Measurements from ENCODE around the gene RPL27A.

DNA sequence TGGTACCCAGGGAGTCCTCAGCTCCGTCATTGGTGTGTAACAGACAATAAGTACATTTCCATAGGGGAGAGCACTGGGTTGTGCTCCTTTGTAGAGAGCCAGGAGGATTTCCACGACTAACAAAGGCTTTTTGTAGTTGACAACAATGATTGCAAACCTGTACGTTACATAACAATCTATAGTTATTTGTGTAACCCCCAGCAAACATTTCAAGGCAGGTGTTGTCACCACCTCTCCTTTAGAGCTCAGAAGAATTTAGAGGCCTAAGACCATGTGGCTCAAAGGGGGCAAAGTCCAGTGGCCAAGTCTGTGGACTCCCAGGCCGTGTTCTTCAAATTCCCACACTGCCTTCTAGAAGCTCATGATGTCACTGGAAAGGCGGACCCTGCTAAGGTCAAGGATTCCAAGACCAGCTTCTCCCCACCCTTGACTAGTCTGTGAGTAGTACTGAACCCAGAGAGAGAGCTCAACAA, 15.8 kb downstream of the RPL27A start:
- TF ChIP-seq, protein P1, sequence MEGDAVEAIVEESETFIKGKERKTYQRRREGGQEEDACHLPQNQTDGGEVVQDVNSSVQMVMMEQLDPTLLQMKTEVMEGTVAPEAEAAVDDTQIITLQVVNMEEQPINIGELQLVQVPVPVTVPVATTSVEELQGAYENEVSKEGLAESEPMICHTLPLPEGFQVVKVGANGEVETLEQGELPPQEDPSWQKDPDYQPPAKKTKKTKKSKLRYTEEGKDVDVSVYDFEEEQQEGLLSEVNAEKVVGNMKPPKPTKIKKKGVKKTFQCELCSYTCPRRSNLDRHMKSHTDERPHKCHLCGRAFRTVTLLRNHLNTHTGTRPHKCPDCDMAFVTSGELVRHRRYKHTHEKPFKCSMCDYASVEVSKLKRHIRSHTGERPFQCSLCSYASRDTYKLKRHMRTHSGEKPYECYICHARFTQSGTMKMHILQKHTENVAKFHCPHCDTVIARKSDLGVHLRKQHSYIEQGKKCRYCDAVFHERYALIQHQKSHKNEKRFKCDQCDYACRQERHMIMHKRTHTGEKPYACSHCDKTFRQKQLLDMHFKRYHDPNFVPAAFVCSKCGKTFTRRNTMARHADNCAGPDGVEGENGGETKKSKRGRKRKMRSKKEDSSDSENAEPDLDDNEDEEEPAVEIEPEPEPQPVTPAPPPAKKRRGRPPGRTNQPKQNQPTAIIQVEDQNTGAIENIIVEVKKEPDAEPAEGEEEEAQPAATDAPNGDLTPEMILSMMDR (tag by site-specific recombination; IDR thresholded peaks at IDR 0.05): no peak
- TF ChIP-seq PRDM1 (tag by site-specific recombination; IDR thresholded peaks at IDR 0.05): no peak
- TF ChIP-seq ZNF148 (tag by site-specific recombination; IDR thresholded peaks at IDR 0.05; ENCODE audit: borderline replicate concordance): no peak
- TF ChIP-seq ZNF837 (tag by site-specific recombination; IDR thresholded peaks at IDR 0.05): no peak
- TF ChIP-seq, protein P2, sequence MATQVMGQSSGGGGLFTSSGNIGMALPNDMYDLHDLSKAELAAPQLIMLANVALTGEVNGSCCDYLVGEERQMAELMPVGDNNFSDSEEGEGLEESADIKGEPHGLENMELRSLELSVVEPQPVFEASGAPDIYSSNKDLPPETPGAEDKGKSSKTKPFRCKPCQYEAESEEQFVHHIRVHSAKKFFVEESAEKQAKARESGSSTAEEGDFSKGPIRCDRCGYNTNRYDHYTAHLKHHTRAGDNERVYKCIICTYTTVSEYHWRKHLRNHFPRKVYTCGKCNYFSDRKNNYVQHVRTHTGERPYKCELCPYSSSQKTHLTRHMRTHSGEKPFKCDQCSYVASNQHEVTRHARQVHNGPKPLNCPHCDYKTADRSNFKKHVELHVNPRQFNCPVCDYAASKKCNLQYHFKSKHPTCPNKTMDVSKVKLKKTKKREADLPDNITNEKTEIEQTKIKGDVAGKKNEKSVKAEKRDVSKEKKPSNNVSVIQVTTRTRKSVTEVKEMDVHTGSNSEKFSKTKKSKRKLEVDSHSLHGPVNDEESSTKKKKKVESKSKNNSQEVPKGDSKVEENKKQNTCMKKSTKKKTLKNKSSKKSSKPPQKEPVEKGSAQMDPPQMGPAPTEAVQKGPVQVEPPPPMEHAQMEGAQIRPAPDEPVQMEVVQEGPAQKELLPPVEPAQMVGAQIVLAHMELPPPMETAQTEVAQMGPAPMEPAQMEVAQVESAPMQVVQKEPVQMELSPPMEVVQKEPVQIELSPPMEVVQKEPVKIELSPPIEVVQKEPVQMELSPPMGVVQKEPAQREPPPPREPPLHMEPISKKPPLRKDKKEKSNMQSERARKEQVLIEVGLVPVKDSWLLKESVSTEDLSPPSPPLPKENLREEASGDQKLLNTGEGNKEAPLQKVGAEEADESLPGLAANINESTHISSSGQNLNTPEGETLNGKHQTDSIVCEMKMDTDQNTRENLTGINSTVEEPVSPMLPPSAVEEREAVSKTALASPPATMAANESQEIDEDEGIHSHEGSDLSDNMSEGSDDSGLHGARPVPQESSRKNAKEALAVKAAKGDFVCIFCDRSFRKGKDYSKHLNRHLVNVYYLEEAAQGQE (tag by site-specific recombination; IDR thresholded peaks at IDR 0.05): no peak
- TF ChIP-seq YY1 (tag by site-specific recombination; IDR thresholded peaks at IDR 0.05): no peak
- TF ChIP-seq ZNF596 (tag by site-specific recombination; IDR thresholded peaks at IDR 0.05): no peak
- TF ChIP-seq ZNF121 (tag by site-specific recombination; IDR thresholded peaks at IDR 0.05): no peak
- TF ChIP-seq KLF1 (tag by site-specific recombination; IDR thresholded peaks at IDR 0.05): no peak
- TF ChIP-seq ZNF274 (IDR thresholded peaks at IDR 0.05; ENCODE audit: low read length): no peak
- no peak for TF ChIP-seq ZNF274 (tag by site-specific recombination; IDR thresholded peaks at IDR 0.05; ENCODE audit: borderline replicate concordance)
- TF ChIP-seq ZNF585B (tag by site-specific recombination; IDR thresholded peaks at IDR 0.05): no peak
